Fibroblast of upper back skin (primary cell): ENCODE measurements around the gene LCN6.

Experiments
- DNase-seq: peaks from one replicate; pipeline ENCODE4 v3.0.0-alpha.2; 2013

LCN6 gene

DNA sequence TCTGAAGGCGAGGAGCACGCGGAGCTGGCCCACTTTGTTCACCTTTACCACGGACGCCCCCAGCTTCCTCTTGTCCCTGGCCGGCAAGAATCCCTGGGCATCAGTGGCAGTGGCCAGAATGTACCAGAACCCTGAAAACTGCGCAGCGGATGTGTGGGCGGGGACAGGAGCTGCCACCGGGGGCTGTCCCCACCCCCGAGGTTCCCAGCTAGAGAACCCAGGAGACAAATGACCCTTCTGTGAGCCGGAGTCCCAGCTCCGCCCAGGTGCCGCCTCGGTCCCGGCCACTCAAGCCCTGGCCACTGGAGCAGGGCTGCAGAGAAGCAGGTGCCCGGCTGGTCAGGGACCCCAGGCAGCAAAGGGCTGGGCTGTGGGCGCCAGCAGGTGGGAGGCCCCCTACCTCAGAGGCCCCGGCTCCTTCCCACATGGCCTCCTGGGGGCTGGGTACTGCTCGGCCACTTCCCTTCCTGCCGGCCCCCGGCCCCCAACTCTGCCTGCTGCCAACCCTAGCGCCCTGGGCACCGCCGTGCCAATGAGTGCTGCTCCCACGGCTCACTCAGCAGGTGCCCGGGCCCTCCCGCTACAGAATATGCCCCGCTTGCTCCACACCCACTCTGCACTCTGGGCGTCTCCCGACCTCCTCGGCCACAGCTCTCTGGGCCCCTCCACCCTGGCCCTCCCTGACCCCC lies 6.3 kb downstream of the LCN6 start:
- DNase-seq, result no peak

DNA sequence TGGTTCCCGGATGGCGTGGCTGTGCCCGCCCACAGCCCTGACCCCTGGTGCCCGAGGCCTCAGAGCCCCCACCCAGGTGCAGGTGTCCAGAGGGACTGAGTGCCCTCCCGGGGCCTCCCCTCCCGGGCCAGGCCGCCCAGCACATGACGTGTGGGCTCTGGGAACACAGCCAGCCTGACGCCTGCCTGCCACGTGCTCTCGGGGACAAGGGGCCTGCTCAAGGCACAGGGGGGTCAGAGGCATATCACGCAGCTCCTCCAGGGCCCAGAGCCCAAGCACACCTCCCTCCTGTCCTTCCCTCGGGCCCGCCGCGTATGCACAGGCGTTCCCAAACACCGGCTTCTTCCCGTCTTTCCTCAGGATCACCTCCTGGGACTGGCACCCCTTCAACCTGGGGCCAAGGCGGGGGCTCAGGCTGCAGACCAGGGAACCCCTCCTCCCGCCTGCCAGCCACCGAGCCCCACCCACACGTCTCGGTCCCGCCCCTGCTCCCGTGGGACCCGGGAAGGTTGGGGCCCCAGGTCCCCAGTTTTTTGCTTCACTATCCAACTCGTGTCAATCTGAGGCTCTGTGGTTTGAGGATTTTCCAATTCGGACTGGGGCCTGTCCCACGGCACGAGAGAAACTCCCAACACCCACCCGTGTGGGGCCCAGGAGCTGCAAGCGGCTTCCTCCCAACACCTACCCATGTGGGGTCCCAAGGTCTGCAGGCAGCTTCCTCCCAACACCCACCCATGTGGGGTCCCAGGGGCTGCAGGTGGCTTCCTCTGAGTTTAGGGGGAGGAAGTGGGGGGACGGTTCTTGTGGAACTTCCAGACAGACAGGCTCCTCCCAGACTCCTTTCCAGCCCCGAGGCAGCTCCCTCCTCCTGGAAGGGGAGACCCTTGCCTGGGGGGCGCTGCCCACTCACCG lies 7.1 kb downstream of the LCN6 start:
- no peak for DNase-seq

- no peak for DNase-seq
These were observed 7.8 kb downstream of the LCN6 start for GRCh38 chr9:136740491-136740890.

GRCh38 chr9:136740069-136740468 lies 8.3 kb downstream of the LCN6 start:
- DNase-seq, result no peak

- no peak for DNase-seq
These were observed 8.8 kb downstream of the LCN6 start for GRCh38 chr9:136739509-136739908.

GRCh38 chr9:136738960-136739359 lies 9.4 kb downstream of the LCN6 start:
- no peak for DNase-seq

DNA sequence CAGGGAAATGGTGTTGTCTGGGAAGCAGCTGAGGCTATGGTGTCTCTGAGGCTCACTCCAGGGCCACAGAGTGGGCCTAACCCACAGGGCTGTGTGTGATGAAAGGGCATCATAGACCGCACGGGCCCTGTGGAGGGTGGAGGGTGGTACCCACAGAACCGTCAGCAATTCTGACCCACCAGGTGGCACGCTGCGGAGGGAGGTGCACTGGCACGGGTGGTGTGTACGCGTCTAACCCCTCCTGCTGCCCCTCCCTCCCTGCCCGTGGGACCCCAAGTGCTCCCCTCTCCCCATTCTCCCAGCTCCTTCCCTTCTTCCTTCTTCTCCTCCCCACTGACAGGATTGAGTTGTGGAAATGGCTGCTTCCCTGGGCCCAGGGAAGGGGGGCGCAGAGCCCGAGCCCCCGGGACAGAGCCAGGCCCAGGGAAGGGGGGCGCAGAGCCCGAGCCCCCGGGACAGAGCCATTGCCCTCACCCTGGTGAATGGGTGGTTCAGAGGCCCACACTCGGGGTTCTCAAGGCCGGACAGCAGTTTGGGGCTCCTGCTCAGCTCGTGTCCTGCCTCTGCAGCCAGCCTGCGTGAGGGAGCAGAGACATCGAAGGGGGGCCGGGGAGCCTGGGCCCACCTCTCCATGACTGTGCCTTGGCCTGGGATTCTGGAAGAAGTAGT lies 12.4 kb downstream of the LCN6 start:
- no peak for DNase-seq

- no peak for DNase-seq
These were observed 13.4 kb downstream of the LCN6 start for GRCh38 chr9:136734837-136735496.

DNA sequence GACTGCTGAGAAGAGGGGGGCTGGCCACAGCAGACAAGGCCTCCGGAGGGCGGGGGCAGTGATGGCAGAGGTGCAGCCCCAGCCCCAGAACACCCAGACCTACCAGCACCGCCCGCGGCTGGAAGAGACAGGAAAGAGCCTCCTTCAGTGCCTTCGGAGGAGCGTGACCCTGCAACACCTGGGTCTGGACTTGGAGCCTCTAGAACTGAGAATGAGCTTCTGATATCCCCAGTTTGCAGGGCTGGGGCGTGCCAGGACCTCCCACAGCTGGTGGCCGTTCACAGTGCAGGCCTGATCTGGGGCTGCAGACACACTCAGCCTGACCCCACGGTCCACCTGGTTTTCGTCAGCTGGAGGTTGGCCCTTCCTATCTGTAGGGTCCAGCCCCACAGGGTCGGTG lies 14.7 kb downstream of the LCN6 start:
- no peak for DNase-seq

- no peak for DNase-seq
These were observed 15.7 kb downstream of the LCN6 start for GRCh38 chr9:136732444-136733178.

DNA sequence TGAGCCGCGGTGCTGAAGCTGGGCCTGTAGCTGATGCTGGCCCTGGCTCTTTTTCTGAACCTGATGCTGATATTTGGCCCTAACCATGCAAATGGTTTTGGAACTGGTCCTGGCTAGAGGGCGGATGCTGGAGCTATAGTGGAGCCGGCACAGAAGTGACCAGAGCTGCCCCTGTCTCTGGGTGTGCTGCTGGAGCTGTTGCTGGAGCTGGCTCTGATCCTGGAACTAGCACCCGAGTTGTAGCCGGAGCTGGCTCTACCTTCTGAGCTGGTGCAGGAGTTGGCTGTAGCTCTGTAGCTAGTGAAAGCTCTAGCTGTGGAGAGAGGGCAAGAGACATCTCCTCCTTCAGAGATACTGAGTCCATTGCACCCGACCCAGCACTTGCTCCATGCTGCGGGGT lies 18.4 kb downstream of the LCN6 start:
- no peak for DNase-seq

DNA sequence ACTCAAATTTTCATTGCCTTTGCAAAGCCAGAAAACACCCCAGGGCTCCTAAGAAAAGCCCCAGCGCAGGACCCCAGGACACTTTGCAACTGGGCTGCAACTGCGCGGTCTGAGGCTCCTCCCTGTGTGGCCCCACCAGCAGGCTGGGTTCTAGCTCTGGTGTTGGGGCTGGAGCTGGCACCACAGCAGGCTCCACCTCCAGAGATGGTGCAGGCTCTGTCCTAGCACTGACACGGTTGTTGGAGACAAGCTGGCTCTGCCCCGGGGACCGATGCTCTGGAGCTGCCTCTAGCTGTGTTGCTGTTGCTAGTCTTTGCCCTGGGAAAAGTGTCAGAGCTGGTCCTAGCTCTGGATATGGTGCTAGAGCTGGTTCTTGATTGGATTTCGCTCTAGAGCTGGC lies 19.2 kb downstream of the LCN6 start:
- no peak for DNase-seq

- no peak for DNase-seq
These were observed 19.7 kb downstream of the LCN6 start for GRCh38 chr9:136728548-136729123.

DNA sequence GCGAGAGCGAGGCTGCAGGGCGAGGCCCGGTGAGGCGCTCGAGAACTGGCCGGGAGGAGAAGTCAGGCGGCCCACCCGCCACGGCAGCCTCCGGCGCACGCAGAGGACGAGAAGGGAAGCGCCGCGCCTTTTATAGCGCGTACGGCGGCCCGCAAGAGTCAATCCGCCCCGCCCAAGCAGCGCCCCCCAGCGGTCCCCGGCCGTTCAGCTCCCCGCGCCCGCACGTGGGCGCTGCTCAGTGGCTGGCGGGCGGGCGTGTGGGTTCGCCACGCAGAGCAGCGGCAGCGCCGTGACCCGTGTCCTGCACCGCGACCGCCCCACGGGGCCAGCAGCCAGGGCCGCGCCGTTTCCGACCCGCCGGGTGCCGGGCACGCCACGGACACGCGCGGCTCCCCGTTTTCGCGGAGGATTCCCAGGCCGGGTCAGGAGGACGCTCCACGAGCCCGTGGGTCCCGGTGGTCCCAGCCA lies 20.2 kb downstream of the LCN6 start:
- DNase-seq, result peak; percentile 87

DNA sequence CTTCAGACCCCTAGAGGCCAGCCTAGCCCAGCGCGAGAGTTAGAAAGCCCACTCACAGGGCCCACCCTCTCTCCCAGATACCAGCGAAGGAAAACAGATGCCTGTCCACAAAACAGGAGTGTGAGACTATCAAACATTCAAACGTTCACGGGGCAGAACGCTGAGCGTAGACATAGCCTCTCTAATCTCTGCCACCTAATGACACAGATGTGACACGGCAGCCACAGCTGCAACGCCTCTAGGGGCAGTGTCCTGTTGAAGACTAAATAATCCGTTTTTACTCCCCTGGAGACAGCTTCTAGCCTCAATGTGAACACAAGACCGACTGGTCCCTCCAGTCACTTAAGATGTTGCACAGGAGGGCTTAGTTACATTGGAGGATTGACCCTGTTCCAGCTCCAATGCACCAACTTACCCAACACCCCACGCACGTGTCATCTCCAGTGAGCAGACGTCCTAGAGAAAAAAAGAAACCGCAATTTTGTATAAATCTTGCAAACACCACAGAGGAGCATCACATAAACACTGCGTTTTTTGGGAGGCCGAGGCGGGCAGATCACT lies 21.6 kb downstream of the LCN6 start:
- DNase-seq, result no peak

DNA sequence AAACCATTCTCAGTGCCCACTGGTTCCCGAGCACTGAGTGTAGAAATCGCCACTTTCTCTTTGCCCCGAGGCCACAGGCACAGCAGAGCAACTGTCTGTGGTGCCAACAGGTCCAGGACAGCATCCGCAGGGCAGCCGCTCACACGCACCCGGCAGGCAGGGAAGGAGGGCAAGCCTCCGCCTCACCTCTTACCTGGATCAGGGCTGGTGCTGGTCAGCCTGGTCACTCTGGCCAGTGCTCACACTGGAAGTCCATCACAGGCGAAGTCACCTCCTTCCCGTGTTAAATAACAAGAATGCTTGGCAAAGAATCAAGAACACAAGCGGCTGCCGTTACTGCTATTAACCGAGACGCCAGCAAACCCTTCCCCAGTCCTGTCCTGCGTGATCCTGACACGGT lies 22.2 kb downstream of the LCN6 start:
- DNase-seq, result no peak

DNA sequence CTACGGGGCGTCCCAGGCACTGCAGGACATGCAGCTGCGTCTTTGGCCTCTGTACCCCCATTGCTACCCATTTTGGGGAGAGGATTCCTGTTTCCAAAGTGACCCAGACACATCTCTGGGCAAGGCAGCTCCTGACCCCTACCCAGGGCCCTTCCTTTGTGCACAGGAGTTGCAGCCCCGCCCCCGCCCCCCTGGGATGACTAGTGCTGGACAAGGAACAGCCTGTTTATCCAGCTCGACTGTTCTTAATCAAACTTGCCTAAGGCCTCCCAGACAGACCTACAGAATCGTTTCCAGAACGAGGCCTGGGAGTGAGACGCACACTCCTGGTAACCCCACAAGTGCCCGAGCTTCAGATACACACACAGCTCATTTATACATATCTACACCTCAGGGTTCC lies 22.7 kb downstream of the LCN6 start:
- DNase-seq, result no peak

DNA sequence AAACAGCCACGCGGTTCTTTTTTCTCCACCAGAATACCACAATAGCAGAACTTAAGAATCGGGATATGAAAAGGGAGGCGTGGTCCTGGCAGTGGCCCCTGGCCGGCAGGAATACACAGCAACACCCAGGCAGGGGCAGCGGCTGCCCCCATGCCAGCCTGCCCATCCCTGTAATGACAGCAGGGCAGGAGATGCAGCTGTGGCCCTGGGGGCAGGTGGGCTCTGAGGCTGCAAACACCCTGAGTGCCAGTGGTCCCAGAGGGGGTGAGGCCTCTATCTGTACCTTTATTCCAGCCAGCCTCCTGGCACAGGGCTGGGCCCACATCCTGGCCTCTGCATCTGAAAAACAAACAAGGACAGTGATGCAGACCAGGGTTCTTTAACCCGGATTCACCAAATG lies 23.6 kb downstream of the LCN6 start:
- DNase-seq, result no peak

DNA sequence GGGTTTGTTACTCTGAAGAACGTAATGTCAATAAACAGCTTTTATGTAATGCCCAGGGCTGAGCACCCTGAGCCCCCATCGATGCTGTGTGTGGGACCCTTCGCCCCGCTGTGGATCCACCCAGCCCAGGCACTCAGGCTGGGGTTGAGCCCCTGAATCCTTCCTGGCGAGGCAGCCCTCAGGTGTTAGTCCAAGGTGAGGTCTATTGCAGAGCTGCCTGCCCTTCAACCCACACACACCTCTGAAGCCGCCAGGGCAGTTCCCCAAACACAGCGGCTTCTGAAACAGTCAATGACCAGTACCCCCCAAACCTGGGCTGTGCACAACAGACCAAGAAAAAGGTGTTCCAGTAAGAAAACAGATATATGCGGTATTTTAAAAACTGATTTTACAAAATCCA lies 24.3 kb downstream of the LCN6 start:
- no peak for DNase-seq

GRCh38 chr9:136723362-136723976 lies 24.9 kb downstream of the LCN6 start:
- no peak for DNase-seq

- DNase-seq, result no peak
These were observed 25.4 kb downstream of the LCN6 start for GRCh38 chr9:136722969-136723356.
